ENCODE results near the gene MORN1.

The MORN1 gene

GRCh38 chr1:2384941-2385481, 6.3 kb downstream of the MORN1 start:
- no peak for DNase-seq

- no peak for DNase-seq
Measured at GRCh38 chr1:2384130-2384860, 7.1 kb downstream of the MORN1 start.

DNA sequence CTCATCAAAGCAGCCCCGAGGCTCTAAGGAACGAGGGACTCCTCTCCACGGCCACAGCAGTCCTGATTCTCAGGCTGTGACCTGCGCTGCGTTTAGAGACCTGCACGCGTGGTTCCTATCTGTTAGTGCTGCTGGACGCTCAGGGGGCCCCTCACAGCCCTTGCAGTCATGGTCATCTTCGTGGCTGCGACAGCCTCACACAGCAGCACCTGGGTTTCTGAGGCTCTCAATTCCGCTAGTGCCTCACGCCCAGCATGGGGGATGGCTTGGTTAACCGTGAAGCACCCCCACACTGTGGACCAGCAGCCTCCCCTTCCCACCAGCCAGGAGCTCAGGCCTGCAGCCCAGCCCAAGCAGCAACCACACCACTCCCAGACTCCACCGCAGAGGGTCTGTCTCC, 7.8 kb downstream of the MORN1 start:
- DNase-seq: no peak

DNA sequence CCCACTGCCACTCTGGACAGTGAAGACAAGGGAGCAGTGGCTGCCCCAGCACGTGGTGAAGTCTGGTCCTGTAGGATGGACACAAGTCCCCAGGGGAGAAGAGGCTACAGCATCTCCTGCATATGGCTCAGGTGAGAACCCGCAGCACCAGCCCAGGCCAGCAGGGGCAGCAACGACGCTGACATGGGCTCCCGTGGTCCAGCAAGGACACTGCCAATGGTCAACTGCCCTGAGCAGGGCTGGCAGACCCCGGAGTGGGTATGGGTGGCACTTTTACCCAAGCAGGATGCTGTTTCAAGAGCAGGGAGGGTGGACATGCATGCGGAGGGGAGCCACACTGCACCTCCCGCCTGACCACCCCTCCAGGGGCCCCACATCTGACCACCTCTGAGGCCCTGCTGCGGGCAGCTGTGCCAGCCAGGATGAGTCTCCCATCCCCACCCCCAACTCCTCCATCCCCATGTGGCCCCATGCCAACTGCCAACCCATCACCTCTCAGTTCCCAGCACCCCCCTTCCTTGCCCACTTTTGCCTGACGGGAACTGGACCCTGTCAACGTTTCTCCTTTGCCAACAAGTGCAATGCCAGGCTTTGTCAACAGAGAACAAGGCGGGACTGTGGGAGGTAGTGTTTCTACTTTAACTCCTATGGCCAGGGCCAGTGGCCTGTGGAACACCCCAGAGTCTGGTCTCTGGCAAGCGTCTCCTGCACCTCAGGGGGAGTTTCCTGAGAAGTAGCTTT, 8.6 kb downstream of the MORN1 start:
- DNase-seq: no peak

- DNase-seq: peak; percentile 43 to 63
Measured at GRCh38 chr1:2381741-2382620, 9.4 kb downstream of the MORN1 start.

DNA sequence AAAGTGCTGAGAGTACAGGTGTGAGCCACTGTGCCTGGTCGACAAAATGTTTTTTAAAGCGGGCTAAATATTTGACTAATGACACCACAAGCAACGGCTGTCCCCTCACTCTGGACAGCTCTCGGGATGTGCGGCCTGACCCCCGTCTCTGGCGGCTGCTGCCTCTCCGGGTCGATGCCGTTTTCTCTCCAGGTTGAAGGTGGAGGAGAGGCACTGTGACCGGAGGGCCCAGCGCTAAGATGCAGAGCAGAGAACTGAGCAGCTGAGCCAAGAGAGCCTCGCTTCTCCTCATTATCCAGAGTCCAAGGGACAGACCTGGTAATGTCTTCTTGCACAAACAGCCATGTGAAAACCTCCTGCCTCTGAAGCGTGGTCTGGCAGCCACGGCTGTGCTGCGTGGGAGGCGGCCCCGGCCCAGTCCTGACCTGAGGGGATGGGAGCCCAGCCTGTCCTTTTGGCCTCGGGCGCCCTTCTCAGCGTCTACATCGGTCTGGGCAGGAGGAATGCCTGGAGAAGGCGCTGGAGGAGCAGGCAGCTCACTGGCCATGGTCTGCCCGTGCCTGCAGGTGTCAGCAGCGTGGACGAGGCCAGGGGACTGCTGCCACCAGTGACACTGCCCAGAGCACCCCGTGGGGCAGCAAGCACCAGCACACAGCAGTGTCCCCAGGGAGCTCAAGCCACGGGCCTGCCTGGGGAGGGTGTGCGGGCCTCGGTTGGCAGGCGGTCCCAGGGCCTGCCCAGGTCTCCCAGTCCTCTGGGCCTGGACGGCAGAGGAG, 10.3 kb downstream of the MORN1 start:
- DNase-seq: no peak

GRCh38 chr1:2379733-2380404, 11.5 kb downstream of the MORN1 start:
- no peak for DNase-seq

DNA sequence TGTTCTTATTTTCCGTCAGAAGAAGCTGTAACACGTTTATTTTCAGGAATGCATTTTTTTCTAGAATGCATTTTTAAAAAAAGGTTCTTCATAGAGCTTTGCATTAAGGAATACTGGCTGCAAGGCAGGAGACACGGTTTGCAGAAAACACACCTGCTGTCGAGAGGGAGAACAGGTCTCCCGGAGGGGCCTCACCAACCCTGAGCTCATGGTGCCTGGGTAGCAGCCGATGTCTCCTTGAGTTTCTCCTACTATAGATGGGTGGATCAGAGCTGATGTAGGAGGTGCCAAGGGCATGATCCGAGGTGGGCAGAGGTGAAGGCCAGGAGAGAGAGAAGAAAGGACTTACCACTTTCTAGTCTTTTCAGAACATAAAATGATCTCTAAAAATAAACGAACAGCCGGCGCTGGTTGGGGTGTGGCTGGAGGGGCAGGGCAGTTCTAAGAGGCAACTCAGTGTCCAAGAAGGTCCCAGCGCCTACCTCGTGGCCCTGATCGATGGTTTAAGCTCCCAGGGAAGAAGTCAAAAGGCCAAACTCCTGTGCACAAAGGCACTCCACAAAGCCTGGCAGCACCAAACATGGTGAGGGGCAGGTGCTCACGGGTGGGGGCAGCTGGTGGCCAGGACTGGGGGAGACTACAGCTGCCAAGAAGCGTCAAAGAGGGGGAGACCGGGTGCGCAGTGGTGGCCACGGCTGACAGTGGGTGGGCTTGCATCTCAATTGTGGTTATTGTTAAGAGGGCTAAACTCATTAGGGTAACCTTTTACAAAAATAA, 12.2 kb downstream of the MORN1 start:
- DNase-seq: no peak

GRCh38 chr1:2378441-2378851, 12.9 kb downstream of the MORN1 start:
- DNase-seq: no peak

DNA sequence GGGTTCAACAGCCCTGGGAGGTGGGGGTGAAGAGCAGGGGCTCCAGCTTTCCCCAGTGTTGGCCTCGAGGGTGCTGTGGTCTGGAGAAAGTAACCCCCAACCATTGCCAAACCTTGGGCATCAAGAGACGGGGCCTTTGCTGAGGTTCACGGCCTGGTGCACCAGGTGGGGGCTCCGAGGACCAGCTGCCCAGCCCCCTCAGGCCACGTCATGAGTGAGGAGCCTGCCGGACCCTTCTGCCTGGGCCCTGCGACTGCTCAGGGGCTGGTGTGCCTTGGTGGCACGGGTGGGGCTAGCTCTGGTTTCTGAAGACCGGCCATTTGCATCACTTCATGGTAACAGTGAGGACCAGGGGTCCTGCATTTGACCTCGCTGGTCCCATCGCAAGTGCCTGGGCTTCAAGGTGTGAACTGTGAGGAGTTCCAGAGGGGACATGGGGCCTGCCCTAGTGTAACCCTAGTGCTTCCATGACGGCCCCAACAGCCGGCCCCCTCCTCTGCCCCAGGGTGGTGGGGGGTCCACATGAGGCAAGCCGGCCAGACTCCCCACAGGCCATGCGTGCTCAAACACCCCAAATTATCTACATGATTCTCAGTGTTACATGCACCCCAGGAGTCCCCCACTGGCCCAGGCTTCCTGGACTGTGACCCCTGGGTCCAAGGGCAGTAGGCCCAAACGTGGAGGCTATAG, 13.5 kb downstream of the MORN1 start:
- DNase-seq: no peak

DNA sequence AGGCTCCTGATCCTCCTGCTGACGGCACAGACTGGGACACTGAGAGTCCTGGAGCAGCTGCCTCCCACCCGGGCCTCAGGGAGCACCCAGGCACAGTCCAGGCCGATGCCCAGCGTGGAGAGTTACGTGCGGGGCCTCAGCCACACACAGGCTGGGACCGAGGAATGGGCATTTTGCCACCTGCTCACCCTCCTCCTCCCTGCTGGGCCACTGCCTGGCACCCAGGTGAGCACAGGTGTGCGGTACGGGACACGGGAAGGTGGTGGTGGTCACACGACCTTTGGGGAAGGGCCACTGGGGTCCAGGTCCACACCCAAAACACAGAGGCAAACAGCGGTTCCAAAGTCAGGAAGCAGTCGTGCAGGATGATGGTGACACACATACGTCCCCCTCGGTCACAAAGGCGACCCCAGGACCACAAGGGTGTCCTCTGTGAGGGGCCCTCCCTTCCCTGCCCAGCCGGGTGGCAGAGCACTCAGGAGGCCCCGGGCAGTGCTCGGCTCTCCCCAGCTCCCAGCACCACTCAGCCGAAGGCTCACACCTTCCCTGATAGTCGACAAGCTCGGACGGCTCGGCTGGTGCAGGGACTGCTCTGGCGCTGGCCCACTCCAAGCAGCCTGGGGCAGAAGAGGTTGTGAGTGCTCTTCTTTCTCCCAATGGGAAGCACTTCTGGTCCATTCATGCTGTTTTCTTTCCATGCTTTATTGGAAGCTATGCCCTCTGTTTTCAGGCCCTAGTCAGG, 14.3 kb downstream of the MORN1 start:
- DNase-seq: no peak

DNA sequence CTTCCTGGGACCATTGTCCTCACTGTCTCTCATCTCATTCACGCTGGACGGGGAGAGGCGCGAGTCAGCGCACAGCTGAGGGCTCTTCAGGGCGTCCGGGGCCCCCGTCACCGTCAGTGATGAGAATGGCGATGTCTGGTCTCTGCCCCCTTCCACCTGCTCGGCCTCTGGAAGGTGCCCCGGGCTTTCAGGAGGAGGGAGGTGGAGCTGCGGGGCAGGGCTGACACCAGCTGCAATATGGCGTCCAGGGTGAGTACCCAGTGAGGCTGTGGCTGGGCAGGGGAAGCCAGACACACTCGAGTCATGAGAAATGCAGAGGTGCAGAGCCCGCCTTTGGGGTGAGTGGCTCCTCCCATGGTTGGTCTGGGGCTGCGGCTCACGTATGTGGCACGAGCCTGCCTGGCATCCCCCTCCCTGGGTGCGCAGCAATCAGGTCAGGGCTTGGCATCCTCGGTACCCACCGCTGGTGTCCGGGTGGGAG, 15.1 kb downstream of the MORN1 start:
- DNase-seq: no peak

DNA sequence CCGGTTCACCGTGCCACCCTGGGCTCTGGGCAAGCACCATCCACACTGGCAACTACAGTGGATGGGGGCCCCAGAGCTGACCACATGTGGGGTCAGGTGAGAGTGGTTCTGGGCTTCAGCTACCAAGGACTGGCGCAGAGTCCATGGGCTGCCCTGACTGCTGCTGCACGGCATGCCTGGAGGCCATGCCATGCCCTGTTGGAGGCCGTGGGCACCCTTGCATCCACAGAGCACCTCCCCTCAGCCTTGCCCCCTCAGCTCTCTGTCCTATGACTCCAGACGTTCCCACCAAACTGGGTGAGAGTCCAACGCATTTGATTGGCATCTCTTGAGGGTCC, 15.5 kb downstream of the MORN1 start:
- DNase-seq: no peak

- no peak for DNase-seq
Measured at GRCh38 chr1:2375246-2375922, 16.0 kb downstream of the MORN1 start.

- no peak for DNase-seq
Measured at GRCh38 chr1:2374252-2375155, 16.9 kb downstream of the MORN1 start.

DNA sequence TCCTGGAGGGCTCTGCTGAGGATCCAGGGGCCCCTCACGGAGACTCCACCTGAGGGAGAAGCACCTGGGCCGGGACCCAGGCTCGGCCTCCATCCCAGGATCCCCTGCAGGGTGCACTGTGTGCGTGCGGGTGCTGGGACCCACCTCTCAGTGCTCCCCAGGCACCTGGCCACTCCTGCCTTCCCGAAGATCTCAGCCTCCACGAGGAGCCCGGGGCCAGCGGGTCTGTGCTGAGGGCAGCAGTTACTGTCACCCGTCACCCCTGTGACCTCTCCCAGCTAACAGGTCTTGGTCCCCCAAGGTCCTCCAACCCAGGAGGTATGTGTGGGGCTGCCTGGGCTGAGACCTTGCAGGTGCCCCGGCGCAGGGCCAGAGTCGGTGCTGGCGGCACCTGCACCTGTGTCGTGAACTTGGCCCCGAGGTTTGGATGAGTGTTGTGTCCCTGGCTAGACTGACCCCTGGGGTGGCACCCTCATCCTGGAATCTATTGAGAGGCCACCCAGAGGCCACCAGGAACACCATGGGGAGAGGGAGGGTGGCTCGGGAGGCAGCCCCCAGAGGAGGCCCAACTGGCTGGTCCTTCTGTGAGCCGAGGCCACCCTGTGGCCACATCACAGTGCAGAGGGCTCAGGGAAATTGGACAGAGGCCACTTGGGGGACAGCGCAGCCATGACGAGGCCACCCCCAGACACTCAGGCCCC, 17.7 kb downstream of the MORN1 start:
- no peak for DNase-seq
